ENCODE results near the gene TEX22.

TEX22 gene

DNA sequence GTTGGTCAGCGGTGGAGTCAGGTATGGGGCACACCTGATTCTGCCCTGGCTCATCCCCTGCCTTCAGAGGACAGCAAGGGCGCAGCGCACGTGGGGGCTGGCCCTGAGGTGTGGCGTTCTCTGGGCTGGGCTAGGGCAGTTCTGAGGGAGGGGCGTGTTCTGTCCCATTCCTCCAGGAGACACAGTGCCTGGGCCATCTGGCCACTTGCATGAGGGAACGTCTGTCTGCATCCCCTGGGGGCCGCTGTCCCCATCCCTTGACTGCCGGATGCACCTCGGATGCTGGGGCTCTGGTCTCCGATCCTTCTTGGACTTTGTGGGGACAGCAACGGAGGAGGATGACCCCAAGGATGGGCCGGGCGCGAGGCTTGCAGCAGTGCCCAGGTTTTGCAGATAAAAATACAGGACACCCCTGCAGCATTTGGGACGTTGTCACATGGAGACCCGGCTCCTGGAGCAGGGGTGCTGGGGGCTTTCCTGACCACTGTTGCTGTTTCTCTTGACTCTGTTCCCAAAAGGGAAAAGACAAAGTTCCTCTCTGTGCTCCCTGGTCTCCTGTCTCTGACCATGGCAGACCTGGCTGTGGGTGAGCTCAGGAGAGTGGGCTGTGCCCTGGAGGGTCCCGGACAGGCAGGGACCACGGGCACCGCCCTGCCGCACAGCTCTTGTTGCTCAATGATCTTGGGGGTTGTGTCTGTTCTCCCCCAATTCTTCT, 28.2 kb downstream of the TEX22 start:
- in situ Hi-C loops (cut with HindIII; ENCODE audit: low sequenced_read_pairs): no loop called here
- TF ChIP-seq, protein P1, sequence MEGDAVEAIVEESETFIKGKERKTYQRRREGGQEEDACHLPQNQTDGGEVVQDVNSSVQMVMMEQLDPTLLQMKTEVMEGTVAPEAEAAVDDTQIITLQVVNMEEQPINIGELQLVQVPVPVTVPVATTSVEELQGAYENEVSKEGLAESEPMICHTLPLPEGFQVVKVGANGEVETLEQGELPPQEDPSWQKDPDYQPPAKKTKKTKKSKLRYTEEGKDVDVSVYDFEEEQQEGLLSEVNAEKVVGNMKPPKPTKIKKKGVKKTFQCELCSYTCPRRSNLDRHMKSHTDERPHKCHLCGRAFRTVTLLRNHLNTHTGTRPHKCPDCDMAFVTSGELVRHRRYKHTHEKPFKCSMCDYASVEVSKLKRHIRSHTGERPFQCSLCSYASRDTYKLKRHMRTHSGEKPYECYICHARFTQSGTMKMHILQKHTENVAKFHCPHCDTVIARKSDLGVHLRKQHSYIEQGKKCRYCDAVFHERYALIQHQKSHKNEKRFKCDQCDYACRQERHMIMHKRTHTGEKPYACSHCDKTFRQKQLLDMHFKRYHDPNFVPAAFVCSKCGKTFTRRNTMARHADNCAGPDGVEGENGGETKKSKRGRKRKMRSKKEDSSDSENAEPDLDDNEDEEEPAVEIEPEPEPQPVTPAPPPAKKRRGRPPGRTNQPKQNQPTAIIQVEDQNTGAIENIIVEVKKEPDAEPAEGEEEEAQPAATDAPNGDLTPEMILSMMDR (IDR thresholded peaks at IDR 0.05; ENCODE audit: low read depth, low read length): no peak
- no peak for DNase-seq (ENCODE audit: low read depth, low spot score)
- H3K4me3 ChIP-seq (ENCODE audit: low read depth, low read length): no peak overlapping the region

DNA sequence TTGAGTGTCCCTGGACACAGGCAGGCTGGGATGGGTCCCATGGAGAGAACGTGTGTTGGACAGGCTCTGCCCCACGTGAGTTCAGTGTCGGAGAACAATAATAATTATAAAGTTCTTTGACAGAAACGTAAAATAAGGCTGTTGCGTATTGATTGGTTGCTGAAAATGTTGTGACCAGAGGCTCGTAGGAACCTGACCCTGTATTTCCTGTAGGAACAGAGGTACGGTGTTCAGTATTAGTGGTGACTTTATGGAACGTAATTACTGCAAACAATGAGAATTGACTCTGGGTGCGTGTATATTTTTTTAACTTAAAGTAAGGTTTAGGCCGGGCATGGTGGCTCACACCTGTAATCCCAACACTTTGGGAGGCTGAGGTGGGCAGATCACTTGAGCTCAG, 29.1 kb downstream of the TEX22 start:
- DNase-seq (ENCODE audit: low read depth, low spot score): no peak
- H3K4me3 ChIP-seq (ENCODE audit: low read depth, low read length): no peak overlapping the region
- TF ChIP-seq, protein P1 (IDR thresholded peaks at IDR 0.05; ENCODE audit: low read depth, low read length): no peak
- in situ Hi-C loops (cut with HindIII; ENCODE audit: low sequenced_read_pairs): no loop called here

DNA sequence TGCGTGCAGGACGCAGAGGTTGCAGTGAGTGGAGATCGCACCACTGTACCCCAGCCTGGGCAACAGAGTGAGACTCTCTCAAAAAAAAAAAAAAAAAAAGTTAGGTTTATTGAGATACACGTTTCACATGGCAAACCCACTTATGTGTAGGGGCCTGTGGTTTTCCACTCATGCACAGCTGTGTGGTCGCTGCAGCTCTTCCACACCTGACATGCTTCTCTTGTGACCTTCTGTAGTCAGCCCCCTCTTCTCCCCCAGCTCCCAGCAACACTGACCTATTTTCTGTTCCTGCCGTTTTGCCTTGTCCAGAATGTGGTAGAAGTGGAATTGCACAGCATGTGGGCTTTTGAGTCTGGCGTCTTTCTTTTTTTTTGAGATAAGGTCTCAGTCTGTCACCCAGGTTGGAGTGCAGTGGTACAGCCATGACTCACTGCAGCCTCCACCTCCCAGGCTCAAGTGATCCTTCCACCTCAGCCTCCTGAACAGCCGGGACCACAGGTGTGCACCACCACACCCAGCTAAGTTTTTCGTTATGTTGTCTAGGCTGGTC, 29.7 kb downstream of the TEX22 start:
- no peak for DNase-seq (ENCODE audit: low read depth, low spot score)
- TF ChIP-seq, protein P1 (IDR thresholded peaks at IDR 0.05; ENCODE audit: low read depth, low read length): no peak
- no peak overlapping the region for H3K4me3 ChIP-seq (ENCODE audit: low read depth, low read length)
- in situ Hi-C loops (cut with HindIII; ENCODE audit: low sequenced_read_pairs): no loop called here

DNA sequence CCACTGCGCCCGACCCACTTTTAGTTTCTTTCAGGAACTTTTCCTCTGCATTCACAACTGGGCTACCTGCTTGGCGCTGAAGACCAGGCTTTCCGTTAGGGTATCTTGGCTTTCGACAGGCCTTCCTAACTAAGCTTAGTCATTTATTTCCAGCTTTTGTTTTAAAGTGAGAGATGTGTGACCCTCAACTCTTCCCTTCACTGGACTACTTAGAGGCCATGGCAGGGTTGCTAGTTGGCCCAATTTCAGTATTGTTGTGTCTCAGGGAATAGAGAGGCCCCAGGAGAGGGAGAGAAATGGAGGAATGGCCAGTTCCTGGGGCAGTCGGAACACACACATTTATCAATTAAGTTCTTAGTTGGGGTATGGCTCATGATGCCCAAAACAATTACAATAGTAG, 31.7 kb downstream of the TEX22 start:
- no peak overlapping the region for H3K4me3 ChIP-seq (ENCODE audit: low read depth, low read length)
- DNase-seq (ENCODE audit: low read depth, low spot score): no peak
- in situ Hi-C loops (cut with HindIII; ENCODE audit: low sequenced_read_pairs): no loop called here
- TF ChIP-seq, protein P1 (IDR thresholded peaks at IDR 0.05; ENCODE audit: low read depth, low read length): no peak

DNA sequence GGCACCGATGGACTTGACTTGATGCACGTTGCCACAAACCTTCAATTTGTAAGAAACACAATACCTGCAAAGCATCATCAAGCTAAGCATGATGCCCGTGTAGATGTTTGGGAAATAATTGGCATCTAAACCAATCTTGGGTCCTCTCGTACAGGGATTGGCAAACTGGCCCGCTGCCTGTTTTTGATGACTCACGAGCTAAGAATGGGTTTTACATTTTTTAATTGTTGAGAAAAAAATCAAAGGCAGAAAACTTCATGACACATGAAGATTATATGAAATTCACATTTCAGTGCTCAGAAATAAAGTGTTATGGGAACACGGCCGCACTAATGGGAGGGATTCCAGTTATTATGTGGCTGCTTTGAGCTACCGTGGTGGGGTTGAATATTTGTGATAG, 32.2 kb downstream of the TEX22 start:
- peak; percentile 45 for DNase-seq (ENCODE audit: low read depth, low spot score)
- in situ Hi-C loops (cut with HindIII; ENCODE audit: low sequenced_read_pairs): no loop called here
- TF ChIP-seq, protein P1 (IDR thresholded peaks at IDR 0.05; ENCODE audit: low read depth, low read length): no peak
- H3K4me3 ChIP-seq (ENCODE audit: low read depth, low read length): no peak overlapping the region

DNA sequence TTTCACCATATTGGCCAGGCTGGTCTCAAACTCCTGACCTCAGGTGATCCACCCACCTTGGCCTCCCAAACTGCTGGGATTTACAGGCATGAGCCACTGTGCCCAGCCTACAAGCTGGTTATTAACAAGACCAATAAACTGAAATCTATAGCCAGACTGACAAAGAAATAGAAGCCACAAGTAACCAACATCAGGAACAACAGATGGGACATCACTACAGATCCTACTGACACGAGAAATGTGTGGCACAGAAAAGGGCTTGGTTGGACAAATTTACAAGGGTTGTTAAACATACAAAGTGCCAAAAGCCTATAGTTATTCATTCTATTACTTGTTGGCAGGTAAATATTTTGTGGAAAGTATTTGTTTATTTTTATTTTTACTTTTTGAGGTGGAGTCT, 32.9 kb downstream of the TEX22 start:
- TF ChIP-seq, protein P1 (IDR thresholded peaks at IDR 0.05; ENCODE audit: low read depth, low read length): no peak
- DNase-seq (ENCODE audit: low read depth, low spot score): no peak
- no peak overlapping the region for H3K4me3 ChIP-seq (ENCODE audit: low read depth, low read length)
- in situ Hi-C loops (cut with HindIII; ENCODE audit: low sequenced_read_pairs): no loop called here
